Measurements from ENCODE around the gene MAU2.

DNA sequence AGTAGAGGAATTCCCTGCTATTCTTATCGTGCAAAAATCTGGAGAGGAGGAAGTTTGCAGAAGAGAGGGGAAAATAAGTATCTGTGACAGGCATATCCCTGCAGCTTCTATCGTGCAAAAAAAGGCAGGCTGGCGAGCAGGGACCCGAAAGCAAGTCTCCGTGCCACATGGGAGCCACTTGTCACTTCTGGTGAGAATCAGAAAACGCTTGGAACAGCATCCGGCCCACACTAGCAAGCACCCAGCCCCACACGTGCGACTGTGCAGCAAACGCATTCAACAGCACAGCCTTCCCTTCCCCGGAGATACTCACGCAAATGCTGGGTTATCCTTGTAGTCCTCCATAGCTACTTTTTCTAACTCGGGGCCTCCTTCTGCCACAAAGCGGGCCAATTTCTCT lies 17.2 kb upstream of the MAU2 start:
- no peak for TF ChIP-seq SP1 (IDR thresholded peaks at IDR 0.05)
- TF ChIP-seq, protein P1, sequence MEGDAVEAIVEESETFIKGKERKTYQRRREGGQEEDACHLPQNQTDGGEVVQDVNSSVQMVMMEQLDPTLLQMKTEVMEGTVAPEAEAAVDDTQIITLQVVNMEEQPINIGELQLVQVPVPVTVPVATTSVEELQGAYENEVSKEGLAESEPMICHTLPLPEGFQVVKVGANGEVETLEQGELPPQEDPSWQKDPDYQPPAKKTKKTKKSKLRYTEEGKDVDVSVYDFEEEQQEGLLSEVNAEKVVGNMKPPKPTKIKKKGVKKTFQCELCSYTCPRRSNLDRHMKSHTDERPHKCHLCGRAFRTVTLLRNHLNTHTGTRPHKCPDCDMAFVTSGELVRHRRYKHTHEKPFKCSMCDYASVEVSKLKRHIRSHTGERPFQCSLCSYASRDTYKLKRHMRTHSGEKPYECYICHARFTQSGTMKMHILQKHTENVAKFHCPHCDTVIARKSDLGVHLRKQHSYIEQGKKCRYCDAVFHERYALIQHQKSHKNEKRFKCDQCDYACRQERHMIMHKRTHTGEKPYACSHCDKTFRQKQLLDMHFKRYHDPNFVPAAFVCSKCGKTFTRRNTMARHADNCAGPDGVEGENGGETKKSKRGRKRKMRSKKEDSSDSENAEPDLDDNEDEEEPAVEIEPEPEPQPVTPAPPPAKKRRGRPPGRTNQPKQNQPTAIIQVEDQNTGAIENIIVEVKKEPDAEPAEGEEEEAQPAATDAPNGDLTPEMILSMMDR (IDR thresholded peaks at IDR 0.05; ENCODE audit: low read depth, low read length, missing input control): no peak
